Stimulated activated CD4-positive, alpha-beta T cell treated with anti-CD3 and anti-CD28 coated beads, Interleukin-1b, Interleukin-23, amount 100 ng/mL, for 1 hour (primary cell): ENCODE measurements around the gene COQ8B.

Experiments
- DNase-seq, 2 donors: peaks; one replicate each; pipeline ENCODE4 v3.0.0-alpha.2; 2020; ENCODE audit warnings: low read depth in 2 of 2

The COQ8B gene

DNA sequence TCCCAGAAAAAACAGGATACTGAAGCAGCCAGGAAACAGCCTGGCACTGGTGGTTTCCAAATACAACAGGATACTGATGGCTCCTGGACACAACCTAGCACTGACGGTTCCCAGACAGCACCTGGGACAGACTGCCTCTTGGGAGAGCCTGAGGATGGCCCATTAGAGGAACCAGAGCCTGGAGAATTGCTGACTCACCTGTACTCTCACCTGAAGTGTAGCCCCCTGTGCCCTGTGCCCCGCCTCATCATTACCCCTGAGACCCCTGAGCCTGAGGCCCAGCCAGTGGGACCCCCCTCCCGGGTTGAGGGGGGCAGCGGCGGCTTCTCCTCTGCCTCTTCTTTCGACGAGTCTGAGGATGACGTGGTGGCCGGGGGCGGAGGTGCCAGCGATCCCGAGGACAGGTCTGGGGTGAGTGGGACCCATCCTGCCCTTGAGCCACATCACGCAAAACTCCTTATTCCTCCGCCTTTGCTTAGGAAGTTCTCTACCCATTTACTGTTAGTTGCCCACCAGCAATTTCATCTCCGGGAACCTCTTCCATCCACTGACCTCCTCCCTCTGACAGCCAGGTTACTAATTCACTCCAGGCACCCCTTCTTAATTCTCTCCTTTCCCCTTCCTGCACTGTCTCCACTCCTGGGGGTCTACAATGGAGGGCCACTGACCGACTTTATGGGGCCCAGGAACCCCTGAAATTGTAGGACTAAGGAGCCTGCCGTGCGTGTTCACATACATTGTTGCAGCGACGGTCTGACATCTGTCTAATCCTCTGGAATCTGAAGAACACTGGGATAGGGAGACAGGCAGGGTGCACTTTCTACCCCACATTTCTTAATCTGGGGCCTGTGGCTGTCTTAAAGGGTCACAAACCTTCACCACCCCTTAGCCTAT lies 1.4 kb upstream of the COQ8B start:
- DNase-seq = no peak

DNA sequence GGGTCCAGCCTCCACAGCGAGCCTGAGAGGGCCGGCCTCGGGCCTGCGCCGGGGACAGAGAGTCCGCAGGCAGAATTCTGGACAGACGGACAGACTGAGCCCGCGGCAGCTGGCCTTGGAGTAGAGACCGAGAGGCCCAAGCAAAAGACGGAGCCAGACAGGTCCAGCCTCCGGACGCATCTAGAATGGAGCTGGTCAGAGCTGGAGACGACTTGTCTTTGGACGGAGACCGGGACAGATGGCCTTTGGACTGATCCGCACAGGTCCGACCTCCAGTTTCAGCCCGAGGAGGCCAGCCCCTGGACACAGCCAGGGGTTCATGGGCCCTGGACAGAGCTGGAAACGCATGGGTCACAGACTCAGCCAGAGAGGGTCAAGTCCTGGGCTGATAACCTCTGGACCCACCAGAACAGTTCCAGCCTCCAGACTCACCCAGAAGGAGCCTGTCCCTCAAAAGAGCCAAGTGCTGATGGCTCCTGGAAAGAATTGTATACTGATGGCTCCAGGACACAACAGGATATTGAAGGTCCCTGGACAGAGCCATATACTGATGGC lies 716 bp upstream of the COQ8B start:
- DNase-seq = no peak

DNA sequence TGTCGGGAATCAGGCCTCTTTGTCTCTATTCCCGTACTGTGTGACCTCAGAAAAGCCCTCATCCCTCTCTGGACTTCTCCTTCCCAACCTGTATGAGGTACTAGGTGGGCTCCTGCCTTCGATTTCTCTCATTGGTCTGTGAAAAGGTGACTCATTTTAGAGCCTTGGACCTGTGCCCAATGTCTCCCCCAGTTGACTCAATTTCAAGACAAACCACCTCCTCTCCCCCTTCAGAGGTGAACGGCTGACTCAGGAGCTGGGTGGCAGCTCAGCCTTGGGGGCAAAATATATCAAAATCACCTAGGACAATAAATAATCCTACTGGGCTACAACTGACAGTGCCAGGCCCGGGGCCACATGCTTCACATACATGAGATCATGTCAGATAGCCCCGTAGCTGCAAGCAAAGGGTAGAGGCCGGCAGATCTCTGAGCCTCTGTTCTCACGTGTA lies 630 bp downstream of the COQ8B start:
- peak; percentile 35 to 46 for DNase-seq

DNA sequence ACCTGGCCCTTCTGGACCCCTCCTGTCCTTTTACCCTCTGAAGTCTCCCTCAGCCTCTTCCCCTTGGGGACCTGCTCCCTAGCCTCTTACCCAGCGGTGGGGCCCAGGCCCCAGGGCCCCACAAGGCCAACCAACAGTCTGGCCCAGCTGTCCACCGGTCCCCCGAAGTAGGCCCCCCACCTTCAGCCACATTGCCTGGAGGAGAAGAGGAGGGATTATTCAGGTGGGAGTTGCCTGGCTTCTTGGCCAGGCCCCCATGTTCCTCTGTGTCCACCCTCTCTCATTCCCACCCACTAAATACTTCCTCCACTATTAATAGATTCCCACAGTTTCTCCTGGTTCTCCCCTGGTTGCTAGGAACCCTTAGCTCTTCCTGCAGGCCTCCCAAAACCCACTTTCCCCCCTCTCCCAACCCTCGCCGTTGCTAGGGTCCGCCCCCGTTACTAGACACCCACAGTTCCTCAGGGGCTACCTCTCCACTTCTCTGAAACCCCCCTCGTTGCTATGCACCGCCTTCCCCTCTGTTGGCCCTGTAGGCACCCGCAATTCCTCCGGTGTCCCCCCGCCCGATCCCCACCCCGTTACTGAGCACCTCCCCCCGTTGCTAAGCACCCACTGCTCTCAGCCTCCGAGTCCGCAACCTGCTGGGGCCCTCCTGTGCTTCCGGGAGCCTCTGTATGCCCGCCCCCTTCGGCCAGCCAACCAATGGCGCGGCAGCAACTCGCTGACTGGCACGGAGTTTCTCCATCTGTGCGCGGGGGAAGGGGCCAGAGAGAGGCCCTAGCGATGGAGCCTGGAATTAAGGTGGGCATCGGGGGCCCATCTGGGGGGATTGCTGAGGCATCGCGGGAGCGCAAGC lies 2.0 kb downstream of the COQ8B start:
- peak; percentile 76 to 86 for DNase-seq

DNA sequence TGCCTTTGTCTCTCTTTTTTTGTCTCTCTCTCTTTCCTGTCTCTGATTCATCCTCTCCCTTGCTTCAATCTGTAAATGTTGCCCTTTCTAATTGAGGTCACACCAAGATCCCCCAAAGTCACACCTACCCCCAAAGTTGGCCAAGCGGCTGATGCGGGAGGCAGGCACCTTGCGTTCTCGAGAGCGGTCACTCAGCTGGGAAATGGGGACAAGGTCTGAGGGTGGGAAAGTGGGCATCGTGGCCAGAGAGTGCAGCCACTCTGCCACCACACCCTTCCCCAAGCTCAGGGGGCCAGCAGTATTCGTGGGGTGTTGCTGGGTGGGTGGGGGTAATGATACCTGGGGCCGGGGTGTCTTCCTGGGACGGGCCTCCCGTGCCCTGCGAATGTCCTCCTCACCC lies 2.7 kb downstream of the COQ8B start:
- DNase-seq = no peak

DNA sequence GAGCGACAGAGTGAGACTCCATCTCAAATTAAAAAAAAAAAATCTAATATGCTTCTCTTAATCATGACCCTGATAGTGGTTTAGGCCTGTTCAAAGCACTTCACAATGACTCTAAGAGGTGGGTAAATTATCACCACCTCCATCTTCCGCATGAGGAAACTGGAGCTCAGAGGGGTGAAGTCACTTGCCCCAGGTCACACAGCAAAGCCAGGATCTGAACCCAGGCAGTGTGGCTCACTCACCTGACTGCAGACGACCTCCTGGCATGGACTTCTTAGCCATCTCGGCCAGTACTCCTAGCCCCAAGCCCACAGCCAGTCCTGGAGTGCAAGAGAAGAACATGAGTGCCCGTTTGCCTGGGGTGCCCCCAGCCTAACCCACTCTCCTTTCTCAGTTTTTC lies 6.9 kb downstream of the COQ8B start:
- DNase-seq = no peak

DNA sequence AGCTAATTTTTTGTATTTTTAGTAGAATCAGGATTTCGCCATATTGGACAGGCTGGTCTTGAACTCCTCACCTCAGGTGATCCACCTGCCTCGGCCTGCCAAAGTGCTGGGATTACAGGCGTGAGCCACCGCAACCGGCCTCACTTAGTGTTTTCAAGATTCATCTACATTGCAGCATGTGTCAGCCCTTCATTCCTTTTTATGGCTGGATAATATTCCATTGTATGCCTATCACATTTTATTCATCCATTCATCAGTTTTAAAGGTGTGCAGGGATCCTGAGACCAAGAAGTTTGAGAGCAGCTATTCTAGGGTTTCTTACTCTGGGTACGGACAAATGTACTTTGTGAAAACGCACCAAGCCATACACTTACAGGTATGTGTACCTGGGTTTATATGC lies 9.1 kb downstream of the COQ8B start:
- no peak for DNase-seq

DNA sequence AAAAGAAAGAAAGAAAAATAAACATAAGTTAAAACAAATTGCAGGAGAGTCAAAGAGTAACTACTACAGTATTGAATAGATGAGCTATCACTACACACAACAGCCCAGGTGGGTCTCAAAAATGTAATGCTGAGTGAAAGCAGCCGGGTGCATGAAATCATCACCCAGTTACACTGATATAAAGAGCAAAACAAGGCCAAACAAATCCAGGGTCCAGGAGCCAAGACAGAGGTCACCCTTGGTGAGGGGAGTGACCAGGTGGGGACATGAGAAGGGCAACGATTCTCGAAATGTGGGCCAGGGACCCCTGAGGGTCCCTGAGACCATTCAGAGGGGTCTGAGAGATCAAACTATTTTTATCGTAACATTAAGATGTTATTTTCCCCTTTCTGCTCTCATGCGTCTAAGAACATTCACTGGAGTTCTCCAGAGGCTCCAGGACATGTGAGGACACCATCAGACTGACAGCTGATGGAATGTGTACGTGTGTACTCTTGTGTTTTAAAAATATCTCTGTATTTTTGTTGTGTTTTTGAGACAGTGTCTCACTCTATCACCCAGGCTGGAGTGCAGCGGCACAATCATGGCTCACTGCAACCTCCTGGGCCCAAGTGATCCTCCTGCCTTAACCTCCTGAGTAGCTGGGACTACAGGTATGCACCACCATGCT lies 10.6 kb downstream of the COQ8B start:
- DNase-seq = no peak

DNA sequence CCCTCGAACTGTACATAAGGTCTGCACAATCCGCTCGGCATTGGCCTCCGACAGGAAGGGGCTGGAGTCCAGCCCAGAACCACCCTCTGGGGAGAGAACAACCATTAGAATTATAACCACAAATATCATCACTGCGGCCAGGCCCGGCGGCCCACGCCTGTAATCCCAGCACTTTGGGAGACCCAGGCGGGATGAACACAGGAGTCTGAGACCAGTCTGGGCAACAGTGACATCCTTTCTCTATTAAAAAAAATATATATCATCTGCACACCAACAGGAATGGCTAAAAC lies 11.4 kb downstream of the COQ8B start:
- DNase-seq = no peak

DNA sequence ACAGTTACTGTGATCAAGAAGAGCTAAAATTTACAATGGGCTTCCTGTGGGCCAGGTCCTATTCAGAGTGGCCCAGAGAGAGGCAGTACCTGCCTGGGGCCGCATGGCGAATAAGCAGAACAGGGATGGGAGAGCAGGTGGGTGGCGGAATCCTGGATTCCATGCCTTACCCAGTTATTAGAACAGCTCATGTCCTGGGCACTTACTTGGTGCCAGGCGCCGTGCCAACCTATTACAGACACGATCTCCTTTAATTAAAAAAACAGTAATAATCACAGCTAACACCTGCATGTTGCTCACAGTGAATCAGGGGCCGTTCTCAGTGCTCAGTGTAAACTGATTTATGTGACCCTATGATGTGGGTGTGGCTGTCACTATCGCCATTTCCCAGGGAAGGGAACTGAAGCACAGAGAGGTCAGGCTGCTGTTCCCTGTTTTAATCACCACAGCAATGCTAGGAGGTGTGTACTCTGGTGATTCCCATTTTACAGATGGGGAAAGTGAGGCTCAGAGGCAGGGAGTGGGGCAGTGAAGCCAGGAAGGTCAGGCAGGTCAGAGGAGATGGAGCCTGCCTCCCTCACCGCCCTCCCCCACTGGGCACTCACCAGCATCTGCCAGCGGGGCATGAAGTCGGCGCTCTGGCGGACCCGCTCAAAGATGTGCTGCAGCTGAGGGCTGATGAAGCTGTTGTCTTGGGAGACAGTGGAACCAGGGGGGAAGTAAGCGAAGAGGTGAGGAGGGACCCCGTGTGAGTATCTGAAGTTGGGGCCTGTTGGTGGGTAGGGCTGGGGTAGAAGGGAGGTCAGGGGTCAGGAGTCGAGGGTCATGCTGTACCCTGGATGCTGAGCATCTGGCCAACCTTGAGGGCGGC lies 12.0 kb downstream of the COQ8B start:
- DNase-seq = no peak

DNA sequence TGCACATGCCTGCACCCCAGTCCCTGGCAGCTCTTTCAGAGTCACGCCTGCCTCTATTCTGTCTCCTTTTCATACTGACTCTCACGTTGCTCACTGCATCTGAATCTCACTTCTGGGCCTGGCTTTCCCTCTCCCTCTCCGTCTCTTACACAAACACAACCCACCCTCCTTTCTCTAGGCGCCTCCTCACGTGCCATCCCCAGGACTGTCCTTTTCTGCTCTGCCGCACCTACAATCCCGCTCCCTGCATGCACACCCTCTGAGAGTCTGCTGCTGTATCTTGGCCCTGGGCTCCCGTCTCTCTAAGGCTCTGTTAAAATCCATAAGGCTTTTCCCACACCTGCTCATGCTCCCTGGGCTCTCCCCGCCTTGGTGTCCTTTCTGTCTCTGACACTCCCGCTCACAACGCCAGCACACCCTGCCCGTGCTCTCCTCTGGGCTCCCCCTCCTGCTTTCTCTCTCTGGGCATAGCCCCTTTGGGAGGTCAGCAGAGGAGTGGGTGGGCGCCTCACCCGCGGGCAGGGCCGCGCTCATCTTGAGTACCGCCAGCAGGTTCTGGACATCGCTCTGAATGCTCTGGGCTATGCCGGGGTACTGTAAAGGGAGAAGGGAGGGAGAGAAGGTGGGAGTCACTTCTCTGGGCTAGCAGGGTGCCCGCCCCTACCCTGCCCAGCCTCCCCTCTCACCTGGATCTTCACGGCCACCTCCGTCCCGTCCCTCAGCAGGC lies 13.5 kb downstream of the COQ8B start:
- DNase-seq = no peak

DNA sequence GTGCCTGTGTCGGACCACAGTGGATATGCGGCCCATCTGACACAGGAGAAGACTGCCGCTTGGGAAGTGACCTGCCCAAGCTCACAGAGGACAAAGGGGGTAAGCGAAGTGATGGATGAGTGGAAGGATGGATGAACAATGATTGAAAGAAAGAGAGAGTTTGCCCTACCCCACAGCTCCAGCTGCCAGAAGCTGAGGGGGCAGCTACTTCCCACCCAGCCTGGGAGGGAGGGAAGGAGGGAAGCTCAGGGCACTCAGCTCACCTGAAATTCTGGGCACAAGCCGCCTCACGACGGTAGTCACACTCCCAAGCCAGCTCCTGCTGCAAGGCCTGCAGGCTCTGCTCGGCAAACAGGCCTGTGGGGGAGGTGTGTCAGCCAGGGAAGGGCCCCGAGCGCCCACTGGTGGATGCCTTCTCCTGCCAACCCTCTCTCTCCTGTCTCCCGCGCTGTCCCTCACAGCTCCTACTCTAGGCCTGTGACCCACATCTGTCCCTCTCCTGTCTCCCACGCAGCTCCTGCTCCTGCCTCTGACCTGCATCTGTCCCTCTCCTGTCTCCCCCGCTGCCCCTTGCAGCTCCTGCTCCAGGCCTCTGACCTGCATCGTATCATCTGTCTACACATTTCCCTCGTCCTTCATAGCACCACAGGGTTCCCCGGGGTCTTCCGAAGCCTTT lies 14.2 kb downstream of the COQ8B start:
- DNase-seq = no peak

DNA sequence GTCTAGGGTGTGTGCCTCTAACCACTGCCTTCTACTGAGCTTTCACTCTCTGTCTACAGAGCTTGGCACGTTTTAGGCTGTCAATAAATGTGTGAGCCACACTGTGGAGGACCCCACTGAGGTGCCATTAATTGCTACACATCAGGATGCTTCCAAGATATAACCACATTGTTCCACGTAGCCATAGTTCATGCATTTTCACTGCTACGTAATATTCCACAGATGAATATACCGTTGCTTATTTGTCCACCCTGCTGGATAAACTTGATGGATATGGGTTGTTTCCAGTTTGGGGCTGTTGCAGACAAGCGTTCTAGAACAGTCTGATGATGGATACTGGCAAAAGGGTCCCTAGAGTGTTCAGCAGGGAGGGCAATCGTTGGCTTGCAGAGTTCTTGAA lies 14.9 kb downstream of the COQ8B start:
- no peak for DNase-seq

DNA sequence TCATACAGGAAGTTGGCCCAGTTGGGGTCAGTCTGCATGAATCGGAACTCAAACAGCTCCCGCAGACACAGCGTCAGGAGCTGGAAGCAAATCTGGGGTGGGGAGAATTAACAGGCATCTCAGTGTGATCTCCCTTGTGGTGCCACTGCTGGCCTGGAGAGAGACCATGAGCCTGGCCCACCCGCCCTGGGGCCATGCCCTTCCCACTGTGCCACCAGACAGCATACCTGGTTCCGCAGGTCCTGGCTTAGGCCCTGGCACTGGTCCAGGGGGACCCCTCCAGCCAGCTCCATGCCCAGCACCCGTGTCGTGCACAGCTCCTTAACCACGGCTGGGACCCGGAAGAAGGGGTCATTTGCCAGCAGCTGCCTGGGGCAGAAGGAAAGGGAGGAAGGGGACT lies 16.6 kb downstream of the COQ8B start:
- no peak for DNase-seq

DNA sequence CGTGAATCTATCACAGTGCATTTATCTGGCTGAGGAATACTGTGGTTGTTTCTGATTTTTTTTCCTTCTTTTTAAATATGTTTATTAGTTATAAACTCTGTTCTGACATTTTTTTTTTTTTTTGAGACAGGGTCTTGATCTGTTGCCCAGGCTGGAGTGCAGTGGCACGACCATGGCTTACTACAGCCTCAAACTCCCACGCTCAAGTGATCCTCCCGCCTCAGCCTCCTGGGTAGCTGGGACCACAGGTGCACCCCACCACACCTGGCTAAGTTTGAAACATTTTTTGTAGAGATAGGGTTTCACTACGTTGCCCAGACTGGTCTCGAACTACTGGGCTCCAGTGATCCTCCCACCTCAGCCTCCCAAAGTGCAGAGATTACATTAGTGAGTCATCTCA lies 19.7 kb downstream of the COQ8B start:
- no peak for DNase-seq

DNA sequence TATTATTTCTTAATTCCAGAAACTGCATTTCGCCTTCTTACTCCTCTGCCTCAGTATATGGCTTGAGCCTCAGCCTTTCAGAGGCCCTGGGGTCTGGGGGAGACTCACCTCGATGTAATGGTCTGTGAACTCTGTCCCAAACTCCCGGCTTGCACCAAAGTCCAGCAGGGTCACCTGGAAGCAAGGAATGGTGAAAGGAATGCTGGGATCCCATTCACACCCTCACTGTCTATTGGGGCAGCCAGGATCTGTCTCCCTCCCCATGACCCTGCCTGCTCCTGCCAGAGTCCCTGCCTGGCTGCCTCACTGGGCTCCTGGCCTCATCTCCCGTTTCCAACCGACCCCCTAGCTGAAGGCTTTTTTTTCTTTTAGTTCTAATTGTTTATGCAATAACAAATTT lies 20.8 kb downstream of the COQ8B start:
- DNase-seq = no peak

DNA sequence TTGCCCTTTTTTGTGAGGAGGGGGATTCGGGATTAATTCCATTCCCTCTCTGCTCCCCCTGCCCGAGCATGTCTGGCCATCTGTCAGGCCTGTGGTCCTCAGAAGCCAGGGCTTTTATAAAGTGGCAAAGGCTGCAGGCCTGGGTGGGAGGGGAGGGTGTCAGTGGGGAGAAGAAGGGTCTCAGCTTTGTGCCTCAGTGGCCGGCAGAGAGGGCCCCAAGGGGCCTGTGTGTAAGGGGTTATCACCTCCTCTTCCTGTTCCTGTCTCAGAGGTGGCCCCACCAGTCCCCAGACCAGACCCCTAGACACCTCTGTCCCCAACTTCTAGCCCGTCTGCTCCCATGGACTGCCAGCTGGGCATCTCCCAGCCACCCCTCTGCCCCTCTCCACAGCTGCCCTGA lies 22.8 kb downstream of the COQ8B start:
- no peak for DNase-seq

DNA sequence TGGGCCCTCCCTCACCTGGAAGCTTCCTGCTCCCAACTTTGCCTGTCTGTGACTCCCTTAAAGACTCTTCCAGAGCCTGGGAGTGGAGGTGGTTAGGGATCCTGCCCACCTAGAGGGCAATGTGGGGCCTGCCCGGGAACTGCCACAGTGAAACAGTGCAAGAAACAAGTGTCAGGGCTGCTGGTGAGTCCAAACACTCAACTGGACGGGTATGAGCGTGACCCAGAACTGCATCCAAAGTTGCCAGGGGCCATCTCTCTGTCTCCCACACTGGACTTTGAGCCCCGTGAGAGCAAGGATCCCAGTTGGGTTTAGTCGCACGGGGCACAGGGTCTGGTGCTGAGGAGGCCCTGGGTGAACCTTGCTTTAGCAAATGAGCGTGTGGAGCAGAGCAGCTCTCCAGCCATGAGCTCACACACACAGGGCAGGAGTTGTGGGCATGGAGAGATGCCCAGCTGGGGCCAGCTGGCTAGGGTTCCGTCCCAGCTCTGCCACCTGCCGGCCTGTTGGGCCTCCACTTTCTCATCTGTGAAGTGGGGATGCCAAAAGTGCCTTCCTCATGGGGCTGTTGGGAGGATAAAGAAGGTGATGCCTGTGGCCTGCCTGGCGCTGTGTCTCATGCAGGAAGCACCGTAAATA lies 23.4 kb downstream of the COQ8B start:
- DNase-seq = no peak

DNA sequence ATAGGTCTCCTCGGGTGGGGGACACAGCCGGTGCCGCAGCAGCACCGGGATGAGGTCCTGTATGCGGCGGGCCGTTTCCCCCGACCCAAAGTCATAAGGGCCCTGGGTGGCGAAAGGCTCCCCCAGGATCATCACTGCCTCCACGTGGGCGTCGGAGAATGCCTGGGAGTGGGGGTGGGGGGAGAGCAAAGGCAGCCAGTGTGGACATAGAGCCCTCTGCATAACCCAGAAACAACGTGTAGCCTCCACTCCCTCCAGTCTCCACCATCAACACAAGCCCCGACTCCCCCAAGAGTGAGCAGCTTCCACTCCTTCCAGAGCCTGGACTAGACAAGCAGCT lies 24.5 kb downstream of the COQ8B start:
- no peak for DNase-seq
